Mucosa of stomach (tissue), 1 donor: ENCODE data around the gene ANKRD44.

Experiments used
- H3K27me3 ChIP-seq: one replicate; pipeline ENCODE4 v1.7.0; 2013; ENCODE audit warnings: mild to moderate bottlenecking, low read length; ENCODE audit not compliant: control insufficient read depth, insufficient read depth
- H3K36me3 ChIP-seq: one replicate; pipeline ENCODE4 v1.7.0; 2013; ENCODE audit warnings: low read length; ENCODE audit not compliant: control insufficient read depth, insufficient read depth
- H3K4me1 ChIP-seq: one replicate; pipeline ENCODE4 v1.7.0; 2013; ENCODE audit warnings: mild to moderate bottlenecking, low read length; ENCODE audit not compliant: control insufficient read depth, insufficient read depth
- H3K4me3 ChIP-seq: one replicate; pipeline ENCODE4 v1.7.0; 2013; ENCODE audit warnings: low read length
- H3K9ac ChIP-seq: one replicate; pipeline ENCODE4 v1.7.0; 2013; ENCODE audit warnings: mild to moderate bottlenecking, low read length, moderate library complexity
- H3K9me3 ChIP-seq: one replicate; pipeline ENCODE4 v1.7.0; 2013; ENCODE audit warnings: mild to moderate bottlenecking, low read length, moderate library complexity; ENCODE audit not compliant: control insufficient read depth
- donor health status: Pancreatic carcinoma.

The ANKRD44 gene

GRCh38 chr2:197189426-197190099 is 121.0 kb downstream of the ANKRD44 start:
- H3K4me1 ChIP-seq, result no peaks in the 10 kb centered on the region
- no peaks in the 10 kb centered on the region for H3K36me3 ChIP-seq
- H3K9ac ChIP-seq, result no peak overlapping the region
- H3K9me3 ChIP-seq, result no peaks in the 10 kb centered on the region
- no peaks in the 10 kb centered on the region for H3K27me3 ChIP-seq
- H3K4me3 ChIP-seq, result no peak overlapping the region

DNA sequence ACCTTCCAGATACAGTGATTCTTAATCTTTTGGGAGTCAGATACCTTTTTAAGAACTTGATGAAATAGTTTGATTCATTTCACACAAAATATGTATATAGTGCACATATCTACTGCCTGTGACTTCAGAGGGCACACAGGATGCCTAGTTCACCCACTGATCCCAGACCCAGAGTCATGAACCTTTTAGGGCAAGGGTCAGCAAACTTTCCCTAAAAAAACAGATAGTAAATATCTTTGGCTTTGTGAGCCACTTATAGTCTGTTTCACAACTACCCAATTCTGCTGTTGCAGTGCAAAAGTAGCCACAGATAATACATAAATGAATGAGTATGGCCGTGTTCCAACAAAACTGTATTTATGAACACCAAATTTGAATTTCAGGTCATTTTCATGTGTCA is 124.9 kb downstream of the ANKRD44 start:
- H3K9ac ChIP-seq, result no peak overlapping the region
- no peaks in the 10 kb centered on the region for H3K9me3 ChIP-seq
- no peak overlapping the region for H3K4me3 ChIP-seq
- no peaks in the 10 kb centered on the region for H3K4me1 ChIP-seq
- H3K27me3 ChIP-seq, result no peaks in the 10 kb centered on the region
- H3K36me3 ChIP-seq, result no peaks in the 10 kb centered on the region

DNA sequence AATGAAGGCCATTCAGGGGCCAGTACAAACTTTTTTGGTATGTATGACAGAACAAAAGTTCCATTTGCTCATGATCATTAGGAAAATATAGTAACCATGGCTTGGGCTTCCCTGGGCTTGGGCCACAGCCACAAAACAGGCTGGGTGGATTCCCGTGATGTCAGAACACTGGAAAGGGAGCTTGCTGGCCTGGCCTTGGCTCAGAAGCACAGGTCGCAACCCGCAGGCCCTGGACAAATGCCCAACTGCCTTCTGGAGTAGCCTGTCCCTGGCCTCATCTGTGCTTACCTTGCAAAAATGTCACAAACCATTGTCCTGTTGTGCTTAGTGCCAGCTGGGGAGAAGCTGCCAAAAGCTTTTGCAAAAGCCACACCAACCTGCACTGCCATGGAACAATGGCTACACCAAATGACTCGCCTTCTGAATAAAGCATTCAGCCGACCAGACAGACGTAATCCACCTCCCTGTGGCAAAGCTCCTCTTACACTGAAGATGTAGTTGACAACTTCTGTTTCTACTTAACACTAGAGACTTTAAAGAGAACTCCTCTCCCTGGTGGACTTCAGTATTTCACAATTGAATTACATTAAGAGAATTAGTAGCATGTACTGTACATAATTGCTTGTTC is 125.5 kb downstream of the ANKRD44 start:
- Histone ChIP-seq H3K9ac (no peak overlapping the region), H3K4me3 (no peak overlapping the region), H3K4me1 (no peaks in the 10 kb centered on the region), H3K36me3 (no peaks in the 10 kb centered on the region), H3K9me3 (no peaks in the 10 kb centered on the region), H3K27me3 (no peaks in the 10 kb centered on the region)

DNA sequence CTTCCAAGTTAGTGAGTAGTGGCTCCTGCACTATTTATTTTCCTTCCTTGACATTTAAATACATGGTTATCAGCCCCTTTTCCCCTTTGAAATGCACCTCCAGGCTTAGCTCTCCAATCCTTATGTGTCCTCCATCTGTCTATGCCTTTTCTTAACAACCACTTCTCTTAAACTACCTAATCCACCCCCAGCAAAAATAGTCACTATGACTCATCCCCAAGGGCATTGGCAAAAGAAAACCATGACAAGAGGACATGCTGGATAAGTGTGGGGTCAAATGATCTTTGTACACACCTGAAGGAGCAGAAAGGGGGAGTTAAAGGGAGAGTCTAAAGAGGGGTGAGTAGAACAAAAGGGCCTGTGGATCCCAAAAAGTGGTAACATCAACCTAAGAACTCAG is 127.2 kb downstream of the ANKRD44 start:
- no peaks in the 10 kb centered on the region for H3K4me1 ChIP-seq
- no peaks in the 10 kb centered on the region for H3K27me3 ChIP-seq
- H3K9ac ChIP-seq, result no peak overlapping the region
- no peaks in the 10 kb centered on the region for H3K9me3 ChIP-seq
- no peak overlapping the region for H3K4me3 ChIP-seq
- H3K36me3 ChIP-seq, result no peaks in the 10 kb centered on the region

GRCh38 chr2:197182668-197183067 is 127.9 kb downstream of the ANKRD44 start:
- H3K36me3 ChIP-seq, result no peaks in the 10 kb centered on the region
- no peaks in the 10 kb centered on the region for H3K4me1 ChIP-seq
- H3K27me3 ChIP-seq, result no peaks in the 10 kb centered on the region
- H3K9me3 ChIP-seq, result no peaks in the 10 kb centered on the region
- no peak overlapping the region for H3K9ac ChIP-seq
- H3K4me3 ChIP-seq, result no peak overlapping the region

GRCh38 chr2:197181491-197181890 is 129.1 kb downstream of the ANKRD44 start:
- no peaks in the 10 kb centered on the region for H3K9me3 ChIP-seq
- H3K4me3 ChIP-seq, result no peak overlapping the region
- H3K4me1 ChIP-seq, result no peaks in the 10 kb centered on the region
- no peak overlapping the region for H3K9ac ChIP-seq
- H3K27me3 ChIP-seq, result no peaks in the 10 kb centered on the region
- H3K36me3 ChIP-seq, result no peaks in the 10 kb centered on the region

- no peak overlapping the region for H3K4me3 ChIP-seq
- no peaks in the 10 kb centered on the region for H3K9me3 ChIP-seq
- H3K27me3 ChIP-seq, result no peaks in the 10 kb centered on the region
- no peak overlapping the region for H3K9ac ChIP-seq
- no peaks in the 10 kb centered on the region for H3K36me3 ChIP-seq
- H3K4me1 ChIP-seq, result no peaks in the 10 kb centered on the region
These were observed 130.7 kb downstream of the ANKRD44 start for GRCh38 chr2:197179744-197180498.

DNA sequence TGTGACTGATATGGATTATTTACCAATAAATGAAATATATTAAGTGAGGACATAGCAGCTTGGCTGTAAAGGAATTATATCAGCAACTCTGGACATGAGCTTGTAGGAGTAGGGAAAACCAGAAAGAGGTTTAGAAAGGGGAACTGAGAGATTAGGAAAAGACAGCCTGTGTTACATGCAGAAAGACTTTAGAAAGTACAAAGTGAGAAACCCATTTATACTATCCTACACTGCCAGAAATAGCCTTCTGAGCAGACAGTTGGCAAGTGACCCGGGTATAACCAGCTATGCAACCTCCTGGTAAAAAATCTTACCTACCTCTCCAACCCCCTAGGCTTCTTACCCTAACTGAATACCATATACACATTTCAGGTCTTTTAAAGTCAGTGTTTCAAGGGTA is 134.1 kb downstream of the ANKRD44 start:
- Histone ChIP-seq H3K36me3 (no peaks in the 10 kb centered on the region), H3K9ac (no peak overlapping the region), H3K9me3 (no peaks in the 10 kb centered on the region), H3K4me3 (no peak overlapping the region), H3K27me3 (no peaks in the 10 kb centered on the region), H3K4me1 (peaks cover 4% of the 10 kb centered on the region)

GRCh38 chr2:197174539-197175094 is 136.0 kb downstream of the ANKRD44 start:
- H3K4me1 ChIP-seq, result peaks cover 4% of the 10 kb centered on the region
- no peak overlapping the region for H3K9ac ChIP-seq
- H3K27me3 ChIP-seq, result no peaks in the 10 kb centered on the region
- H3K4me3 ChIP-seq, result no peak overlapping the region
- no peaks in the 10 kb centered on the region for H3K9me3 ChIP-seq
- H3K36me3 ChIP-seq, result no peaks in the 10 kb centered on the region

GRCh38 chr2:197171582-197171981 is 139.0 kb downstream of the ANKRD44 start:
- no peaks in the 10 kb centered on the region for H3K27me3 ChIP-seq
- H3K4me1 ChIP-seq, result peaks cover 4% of the 10 kb centered on the region
- H3K36me3 ChIP-seq, result no peaks in the 10 kb centered on the region
- H3K9me3 ChIP-seq, result no peaks in the 10 kb centered on the region
- H3K4me3 ChIP-seq, result no peak overlapping the region
- H3K9ac ChIP-seq, result no peak overlapping the region

DNA sequence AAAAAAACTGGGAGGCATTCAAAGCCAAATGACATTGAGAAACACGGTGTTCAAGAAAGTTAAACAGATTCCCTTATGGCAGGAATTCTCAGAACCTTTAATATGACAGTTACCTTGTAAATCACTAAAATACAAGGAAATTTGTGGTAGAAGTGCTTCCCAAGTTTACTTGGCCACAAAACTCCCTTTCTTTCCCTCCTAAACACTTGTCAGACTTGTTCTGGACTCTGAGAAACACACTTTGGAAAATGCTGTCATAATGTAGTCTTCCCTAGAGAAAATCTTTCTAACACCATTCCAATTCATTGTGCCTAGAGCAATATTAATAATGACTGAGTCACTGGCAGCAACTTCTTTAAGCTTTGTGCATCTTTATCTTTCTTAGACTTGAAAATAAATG is 140.4 kb downstream of the ANKRD44 start:
- Histone ChIP-seq H3K36me3 (no peaks in the 10 kb centered on the region), H3K27me3 (no peaks in the 10 kb centered on the region), H3K9me3 (no peaks in the 10 kb centered on the region), H3K4me1 (peaks cover 4% of the 10 kb centered on the region), H3K4me3 (no peak overlapping the region), H3K9ac (no peak overlapping the region)

DNA sequence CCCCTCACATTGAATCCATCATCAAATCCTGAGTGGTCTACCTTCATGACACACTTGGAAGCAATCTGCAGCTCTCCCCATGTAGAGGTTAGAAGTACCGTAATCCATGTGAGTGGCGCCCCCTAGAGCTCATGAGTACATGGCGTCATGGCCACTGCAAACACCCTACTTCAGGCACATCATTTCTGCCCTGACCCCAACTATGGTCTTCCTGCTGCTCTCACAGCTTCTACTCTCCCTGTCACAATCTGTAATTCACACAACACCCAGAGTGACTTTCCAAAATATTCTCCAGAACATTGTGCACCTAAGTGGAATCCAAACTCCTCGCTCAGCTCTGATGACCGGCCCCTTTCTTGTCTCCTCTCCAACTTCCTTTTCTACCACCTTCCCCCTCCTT is 141.9 kb downstream of the ANKRD44 start:
- no peak overlapping the region for H3K9ac ChIP-seq
- H3K27me3 ChIP-seq, result no peaks in the 10 kb centered on the region
- no peaks in the 10 kb centered on the region for H3K36me3 ChIP-seq
- H3K9me3 ChIP-seq, result no peaks in the 10 kb centered on the region
- H3K4me1 ChIP-seq, result no peaks in the 10 kb centered on the region
- no peak overlapping the region for H3K4me3 ChIP-seq
